ENCODE data around the gene RPS3.

RPS3 gene

DNA sequence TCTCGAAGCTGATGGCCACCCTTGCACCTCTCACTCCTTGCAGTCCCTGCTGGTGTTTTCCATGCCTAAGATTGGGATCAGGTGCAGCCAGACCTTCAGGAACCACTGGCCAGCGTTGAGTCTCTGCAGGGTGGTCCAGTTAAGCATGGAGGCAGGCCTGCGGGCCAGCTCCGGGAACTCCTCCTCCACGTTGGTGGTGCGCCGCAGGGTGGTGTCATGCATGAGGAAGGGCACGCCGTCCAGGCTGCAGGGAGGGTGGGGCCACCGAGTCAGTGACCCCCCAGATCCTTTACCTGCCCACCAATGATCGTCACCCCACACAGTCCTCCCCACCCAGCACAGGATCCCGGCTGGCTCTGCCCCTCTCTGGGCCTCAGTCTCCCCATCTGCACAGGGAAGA lies 43.7 kb downstream of the RPS3 start:
- no peak for TF ChIP-seq BACH2 (CRISPR knock-in tag; IDR thresholded peaks at IDR 0.05; ENCODE audit: borderline replicate concordance)
- TF ChIP-seq TOX (CRISPR knock-in tag; IDR thresholded peaks at IDR 0.05; ENCODE audit: borderline replicate concordance) = no peak
- TF ChIP-seq TCF4 (CRISPR knock-in tag; IDR thresholded peaks at IDR 0.05; ENCODE audit: borderline replicate concordance) = no peak
- no peak for TF ChIP-seq ZFP30 (CRISPR knock-in tag; IDR thresholded peaks at IDR 0.05)
- no peak for TF ChIP-seq ZFP3 (CRISPR knock-in tag; IDR thresholded peaks at IDR 0.05)
- TF ChIP-seq, protein P1, sequence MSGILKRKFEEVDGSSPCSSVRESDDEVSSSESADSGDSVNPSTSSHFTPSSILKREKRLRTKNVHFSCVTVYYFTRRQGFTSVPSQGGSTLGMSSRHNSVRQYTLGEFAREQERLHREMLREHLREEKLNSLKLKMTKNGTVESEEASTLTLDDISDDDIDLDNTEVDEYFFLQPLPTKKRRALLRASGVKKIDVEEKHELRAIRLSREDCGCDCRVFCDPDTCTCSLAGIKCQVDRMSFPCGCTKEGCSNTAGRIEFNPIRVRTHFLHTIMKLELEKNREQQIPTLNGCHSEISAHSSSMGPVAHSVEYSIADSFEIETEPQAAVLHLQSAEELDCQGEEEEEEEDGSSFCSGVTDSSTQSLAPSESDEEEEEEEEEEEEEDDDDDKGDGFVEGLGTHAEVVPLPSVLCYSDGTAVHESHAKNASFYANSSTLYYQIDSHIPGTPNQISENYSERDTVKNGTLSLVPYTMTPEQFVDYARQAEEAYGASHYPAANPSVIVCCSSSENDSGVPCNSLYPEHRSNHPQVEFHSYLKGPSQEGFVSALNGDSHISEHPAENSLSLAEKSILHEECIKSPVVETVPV (CRISPR knock-in tag; IDR thresholded peaks at IDR 0.05) = no peak
- no peak for TF ChIP-seq OSR1 (CRISPR knock-in tag; IDR thresholded peaks at IDR 0.05)
- TF ChIP-seq PPARA (CRISPR knock-in tag; IDR thresholded peaks at IDR 0.05; ENCODE audit: borderline replicate concordance) = no peak
- TF ChIP-seq, protein P2, sequence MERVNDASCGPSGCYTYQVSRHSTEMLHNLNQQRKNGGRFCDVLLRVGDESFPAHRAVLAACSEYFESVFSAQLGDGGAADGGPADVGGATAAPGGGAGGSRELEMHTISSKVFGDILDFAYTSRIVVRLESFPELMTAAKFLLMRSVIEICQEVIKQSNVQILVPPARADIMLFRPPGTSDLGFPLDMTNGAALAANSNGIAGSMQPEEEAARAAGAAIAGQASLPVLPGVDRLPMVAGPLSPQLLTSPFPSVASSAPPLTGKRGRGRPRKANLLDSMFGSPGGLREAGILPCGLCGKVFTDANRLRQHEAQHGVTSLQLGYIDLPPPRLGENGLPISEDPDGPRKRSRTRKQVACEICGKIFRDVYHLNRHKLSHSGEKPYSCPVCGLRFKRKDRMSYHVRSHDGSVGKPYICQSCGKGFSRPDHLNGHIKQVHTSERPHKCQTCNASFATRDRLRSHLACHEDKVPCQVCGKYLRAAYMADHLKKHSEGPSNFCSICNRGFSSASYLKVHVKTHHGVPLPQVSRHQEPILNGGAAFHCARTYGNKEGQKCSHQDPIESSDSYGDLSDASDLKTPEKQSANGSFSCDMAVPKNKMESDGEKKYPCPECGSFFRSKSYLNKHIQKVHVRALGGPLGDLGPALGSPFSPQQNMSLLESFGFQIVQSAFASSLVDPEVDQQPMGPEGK (CRISPR knock-in tag; IDR thresholded peaks at IDR 0.05; ENCODE audit: borderline replicate concordance) = no peak
- TF ChIP-seq RARB (CRISPR knock-in tag; IDR thresholded peaks at IDR 0.05) = no peak
- no peak for TF ChIP-seq SNAI2 (CRISPR knock-in tag; IDR thresholded peaks at IDR 0.05)
- TF ChIP-seq, protein P3, sequence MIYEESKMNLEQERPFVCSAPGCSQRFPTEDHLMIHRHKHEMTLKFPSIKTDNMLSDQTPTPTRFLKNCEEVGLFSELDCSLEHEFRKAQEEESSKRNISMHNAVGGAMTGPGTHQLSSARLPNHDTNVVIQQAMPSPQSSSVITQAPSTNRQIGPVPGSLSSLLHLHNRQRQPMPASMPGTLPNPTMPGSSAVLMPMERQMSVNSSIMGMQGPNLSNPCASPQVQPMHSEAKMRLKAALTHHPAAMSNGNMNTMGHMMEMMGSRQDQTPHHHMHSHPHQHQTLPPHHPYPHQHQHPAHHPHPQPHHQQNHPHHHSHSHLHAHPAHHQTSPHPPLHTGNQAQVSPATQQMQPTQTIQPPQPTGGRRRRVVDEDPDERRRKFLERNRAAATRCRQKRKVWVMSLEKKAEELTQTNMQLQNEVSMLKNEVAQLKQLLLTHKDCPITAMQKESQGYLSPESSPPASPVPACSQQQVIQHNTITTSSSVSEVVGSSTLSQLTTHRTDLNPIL (CRISPR knock-in tag; IDR thresholded peaks at IDR 0.05; ENCODE audit: low read depth) = no peak
- no peak for TF ChIP-seq ZC3H10 (CRISPR knock-in tag; IDR thresholded peaks at IDR 0.05)
- ATAC-seq = no peak

DNA sequence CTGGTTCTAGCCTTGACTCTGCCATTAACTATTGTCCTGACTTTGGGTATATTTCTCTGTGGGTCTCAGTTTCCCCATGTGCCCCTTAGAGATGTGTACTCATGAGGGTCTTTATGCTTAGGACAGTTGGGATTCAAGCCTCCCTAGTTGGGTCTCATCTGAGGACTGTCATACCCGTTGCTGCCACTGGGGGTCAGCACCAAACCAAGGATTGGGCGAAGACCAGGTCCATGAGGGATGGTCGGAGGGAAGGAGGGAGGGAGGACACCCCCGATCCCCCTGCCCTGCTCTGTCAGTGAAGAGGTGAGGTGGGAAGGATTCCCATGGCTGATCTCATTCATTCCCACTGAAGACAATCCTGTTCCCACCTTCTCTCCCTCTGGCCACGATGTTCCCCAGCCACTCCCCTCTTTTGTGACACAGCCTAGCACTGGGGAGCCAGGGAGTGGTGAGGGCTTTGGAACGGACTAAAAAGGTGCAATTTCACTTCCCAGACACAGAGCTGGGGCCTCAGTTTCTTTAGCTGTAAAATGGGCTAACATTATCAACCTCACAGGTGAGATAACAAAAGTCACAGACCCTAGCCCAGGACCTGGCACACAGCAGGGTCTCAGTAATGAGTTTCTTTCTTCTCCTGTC lies 46.1 kb downstream of the RPS3 start:
- peak; percentile 90 for ATAC-seq
- TF ChIP-seq ZNF70 (CRISPR knock-in tag; IDR thresholded peaks at IDR 0.05) = no peak

DNA sequence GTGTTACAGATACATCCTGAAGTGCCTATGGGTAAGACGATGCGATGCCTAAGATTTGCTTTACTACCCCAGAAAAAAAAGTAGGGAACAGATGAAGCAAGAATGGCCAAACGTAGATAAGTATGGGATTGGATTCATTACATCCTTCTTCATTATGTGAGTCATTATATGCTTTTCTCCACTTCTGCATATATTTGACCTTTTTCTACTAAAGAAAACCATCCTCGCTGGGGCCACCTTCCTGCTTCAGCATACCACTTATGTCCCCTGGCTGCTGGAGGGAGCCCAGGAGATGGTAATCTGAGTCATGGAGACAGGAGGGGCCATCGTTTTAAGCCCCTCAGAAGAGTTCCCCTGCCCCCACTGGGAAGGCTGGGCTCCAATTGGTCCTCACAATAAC lies 48.1 kb downstream of the RPS3 start:
- TF ChIP-seq, protein P4, sequence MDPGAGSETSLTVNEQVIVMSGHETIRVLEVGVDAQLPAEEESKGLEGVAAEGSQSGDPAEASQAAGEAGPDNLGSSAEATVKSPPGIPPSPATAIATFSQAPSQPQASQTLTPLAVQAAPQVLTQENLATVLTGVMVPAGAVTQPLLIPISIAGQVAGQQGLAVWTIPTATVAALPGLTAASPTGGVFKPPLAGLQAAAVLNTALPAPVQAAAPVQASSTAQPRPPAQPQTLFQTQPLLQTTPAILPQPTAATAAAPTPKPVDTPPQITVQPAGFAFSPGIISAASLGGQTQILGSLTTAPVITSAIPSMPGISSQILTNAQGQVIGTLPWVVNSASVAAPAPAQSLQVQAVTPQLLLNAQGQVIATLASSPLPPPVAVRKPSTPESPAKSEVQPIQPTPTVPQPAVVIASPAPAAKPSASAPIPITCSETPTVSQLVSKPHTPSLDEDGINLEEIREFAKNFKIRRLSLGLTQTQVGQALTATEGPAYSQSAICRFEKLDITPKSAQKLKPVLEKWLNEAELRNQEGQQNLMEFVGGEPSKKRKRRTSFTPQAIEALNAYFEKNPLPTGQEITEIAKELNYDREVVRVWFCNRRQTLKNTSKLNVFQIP (CRISPR knock-in tag; IDR thresholded peaks at IDR 0.05; ENCODE audit: borderline replicate concordance, low read depth) = no peak
- TF ChIP-seq, protein P1 (CRISPR knock-in tag; IDR thresholded peaks at IDR 0.05) = no peak
- no peak for ATAC-seq

DNA sequence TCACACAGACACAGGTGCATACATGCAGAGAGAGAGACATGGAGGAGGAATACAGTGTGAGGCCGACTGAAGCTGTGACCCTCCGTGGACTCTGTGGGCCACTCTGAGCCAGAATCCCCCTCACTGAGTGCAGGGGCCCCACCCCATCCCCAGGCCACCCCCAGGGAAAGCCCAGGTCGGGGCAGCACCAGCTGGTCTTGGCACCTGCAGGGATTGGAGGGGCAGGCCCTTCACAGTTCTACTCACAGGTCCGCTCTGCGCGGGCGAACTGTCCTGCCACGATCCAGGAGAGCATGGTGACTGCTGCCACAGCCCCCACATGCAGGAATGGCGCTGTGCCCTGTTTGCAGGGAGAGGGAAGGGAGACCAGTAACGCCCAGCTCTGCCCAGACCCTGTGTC lies 50.0 kb downstream of the RPS3 start:
- ATAC-seq = no peak
- TF ChIP-seq, protein P4 (CRISPR knock-in tag; IDR thresholded peaks at IDR 0.05; ENCODE audit: borderline replicate concordance, low read depth) = no peak
- TF ChIP-seq ZNF70 (CRISPR knock-in tag; IDR thresholded peaks at IDR 0.05) = no peak
- no peak for TF ChIP-seq PPARA (CRISPR knock-in tag; IDR thresholded peaks at IDR 0.05; ENCODE audit: borderline replicate concordance)
- TF ChIP-seq, protein P2 (CRISPR knock-in tag; IDR thresholded peaks at IDR 0.05; ENCODE audit: borderline replicate concordance) = no peak
- no peak for TF ChIP-seq ZNF565 (CRISPR knock-in tag; conservative IDR thresholded peaks at IDR 0.05; ENCODE audit: low read depth)
- no peak for TF ChIP-seq GLIS3 (CRISPR knock-in tag; IDR thresholded peaks at IDR 0.05)
- TF ChIP-seq, protein P1 (CRISPR knock-in tag; IDR thresholded peaks at IDR 0.05) = no peak
- no peak for TF ChIP-seq ISL1 (CRISPR knock-in tag; IDR thresholded peaks at IDR 0.05)
- no peak for TF ChIP-seq RARB (CRISPR knock-in tag; IDR thresholded peaks at IDR 0.05)
- TF ChIP-seq BACH2 (CRISPR knock-in tag; IDR thresholded peaks at IDR 0.05; ENCODE audit: borderline replicate concordance) = no peak
- TF ChIP-seq TOX (CRISPR knock-in tag; IDR thresholded peaks at IDR 0.05; ENCODE audit: borderline replicate concordance) = no peak
- no peak for TF ChIP-seq ESRRG (CRISPR knock-in tag; IDR thresholded peaks at IDR 0.05)
